Limb (tissue), 2 donors: ENCODE results near the gene SLC15A2.
"Not testable (repeated sequence)": the region's sequence is repeated elsewhere in the genome, so short reads cannot be mapped to it uniquely, and the experiment has no call there.

ENCODE experiments used
- DNase-seq, 2 donors: peaks; one replicate each; pipeline ENCODE4 v3.0.0-alpha.2; 2016; ENCODE audit errors: extremely low spot score in 2 of 2

Gene SLC15A2

GRCh38 chr3:121918779-121919483 lies 24.7 kb downstream of the SLC15A2 start:
- DNase-seq, result no peak

- no peak for DNase-seq
These were observed 30.5 kb downstream of the SLC15A2 start for GRCh38 chr3:121924734-121925133.

DNA sequence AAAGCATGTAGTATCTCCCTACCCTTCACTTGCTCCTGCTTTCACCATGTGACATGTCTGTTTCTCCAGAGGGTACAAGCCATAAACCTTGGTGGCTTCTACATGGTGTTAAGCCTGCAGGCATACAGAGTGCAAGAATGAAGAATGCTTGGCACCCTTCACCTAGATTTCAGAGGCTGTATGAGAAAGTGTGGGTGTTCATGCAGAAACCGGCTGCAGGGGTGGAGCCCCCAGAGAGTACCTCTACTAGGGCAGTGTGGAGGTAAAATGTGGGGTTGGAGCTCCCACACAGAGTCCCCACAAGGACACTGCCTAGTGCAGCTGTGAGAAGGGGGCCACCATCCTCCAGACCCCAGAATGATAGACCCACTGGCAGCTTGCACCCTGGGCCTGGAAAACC lies 32.2 kb downstream of the SLC15A2 start:
- DNase-seq, result no peak

DNA sequence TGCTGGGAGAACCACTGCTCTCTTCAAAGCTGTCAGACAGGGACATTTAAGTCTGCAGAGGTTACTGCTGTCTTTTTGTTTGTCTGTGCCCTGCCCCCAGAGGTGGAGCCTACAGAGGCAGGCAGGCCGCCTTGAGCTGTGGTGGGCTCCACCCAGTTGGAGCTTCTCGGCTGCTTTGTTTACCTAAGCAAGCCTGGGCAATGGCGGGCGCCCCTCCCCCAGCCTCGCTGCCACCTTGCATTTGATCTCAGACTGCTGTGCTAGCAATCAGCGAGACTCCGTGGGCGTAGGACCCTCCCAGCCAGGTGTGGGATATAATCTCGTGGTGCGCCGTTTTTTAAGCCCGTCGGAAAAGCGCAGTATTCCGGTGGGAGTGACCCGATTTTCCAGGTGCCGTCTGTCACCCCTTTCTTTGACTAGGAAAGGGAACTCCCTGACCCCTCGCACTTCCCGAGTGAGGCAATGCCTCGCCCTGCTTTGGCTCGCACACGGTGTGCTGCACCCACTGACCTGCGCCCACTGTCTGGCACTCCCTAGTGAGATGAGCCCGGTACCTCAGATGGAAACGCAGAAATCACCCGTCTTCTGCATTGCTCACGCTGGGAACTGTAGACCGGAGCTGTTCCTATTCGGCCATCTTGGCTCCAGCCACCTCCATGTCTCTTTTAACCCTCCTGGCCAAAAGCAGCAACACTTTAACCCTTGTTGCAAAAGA lies 44.1 kb downstream of the SLC15A2 start:
- not testable (repeated sequence) for DNase-seq

GRCh38 chr3:121941592-121941991 lies 47.4 kb downstream of the SLC15A2 start:
- no peak for DNase-seq

- no peak for DNase-seq
These were observed 48.0 kb downstream of the SLC15A2 start for GRCh38 chr3:121942116-121942786.

DNA sequence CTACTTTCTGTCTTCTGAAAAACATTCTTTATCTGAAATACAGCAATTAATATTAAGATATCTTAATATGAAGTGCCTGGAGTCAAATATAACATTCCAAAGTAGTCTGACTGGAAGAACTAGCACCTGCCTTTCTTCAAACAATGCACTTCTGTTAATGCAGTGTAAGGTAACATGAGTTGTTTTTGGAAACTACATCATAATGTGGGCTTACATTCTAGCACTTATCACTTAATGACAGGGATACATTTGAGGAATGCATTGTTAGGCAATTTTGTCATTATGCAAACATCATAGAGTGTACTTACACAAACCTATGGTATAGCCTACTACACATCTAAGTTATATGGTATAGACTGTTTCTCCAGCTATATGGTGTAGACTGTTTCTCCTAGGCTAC lies 49.2 kb downstream of the SLC15A2 start:
- DNase-seq, result no peak

- no peak for DNase-seq
These were observed 54.4 kb downstream of the SLC15A2 start for GRCh38 chr3:121948641-121949040.

- no peak for DNase-seq
These were observed 57.2 kb downstream of the SLC15A2 start for GRCh38 chr3:121951291-121951919.

- DNase-seq, result no peak
These were observed 62.2 kb downstream of the SLC15A2 start for GRCh38 chr3:121956363-121956762.

GRCh38 chr3:121957674-121958415 lies 63.6 kb downstream of the SLC15A2 start:
- no peak for DNase-seq

DNA sequence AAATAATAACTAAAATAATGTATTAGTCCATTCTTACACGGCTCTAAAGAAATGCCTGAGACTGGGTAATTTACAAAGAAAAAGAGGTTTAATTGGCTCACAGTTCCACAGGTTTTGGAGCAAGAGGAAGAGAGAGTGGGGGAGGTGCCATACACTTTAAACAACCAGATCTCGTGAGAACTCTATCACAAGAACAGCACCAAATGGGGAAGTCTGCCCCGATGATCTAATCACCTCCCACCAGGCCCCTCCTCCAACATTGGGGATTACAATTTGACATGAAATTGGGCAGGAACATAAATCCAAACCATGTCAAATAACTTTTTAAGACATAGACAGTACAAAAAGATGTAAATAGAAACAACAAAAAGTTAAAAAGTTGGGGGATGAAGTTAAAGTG lies 64.6 kb downstream of the SLC15A2 start:
- DNase-seq, result no peak

DNA sequence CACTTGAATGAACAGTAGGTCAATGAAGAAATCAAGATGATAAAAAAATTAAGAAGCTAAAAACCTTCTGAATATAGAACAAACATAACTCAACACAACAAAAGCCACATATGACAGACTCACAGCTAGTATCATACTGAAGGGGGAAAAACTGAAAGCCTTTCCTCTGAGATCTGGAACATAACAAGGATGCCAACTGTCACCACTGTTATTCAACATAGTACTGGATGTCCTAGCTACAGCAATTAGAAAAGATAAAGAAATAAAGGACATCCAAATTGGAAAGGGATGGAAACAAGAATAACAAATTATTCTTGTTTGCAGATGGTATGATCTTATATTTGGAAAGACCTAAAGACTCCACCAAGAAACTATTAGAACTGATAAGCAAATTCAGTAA lies 67.1 kb downstream of the SLC15A2 start:
- no peak for DNase-seq

- DNase-seq, result no peak
These were observed 68.2 kb downstream of the SLC15A2 start for GRCh38 chr3:121962443-121962842.

- DNase-seq, result no peak
These were observed 69.4 kb downstream of the SLC15A2 start for GRCh38 chr3:121963608-121964007.

- no peak for DNase-seq
These were observed 75.4 kb downstream of the SLC15A2 start for GRCh38 chr3:121969631-121970030.

GRCh38 chr3:121970047-121970446 lies 75.8 kb downstream of the SLC15A2 start:
- DNase-seq, result no peak

DNA sequence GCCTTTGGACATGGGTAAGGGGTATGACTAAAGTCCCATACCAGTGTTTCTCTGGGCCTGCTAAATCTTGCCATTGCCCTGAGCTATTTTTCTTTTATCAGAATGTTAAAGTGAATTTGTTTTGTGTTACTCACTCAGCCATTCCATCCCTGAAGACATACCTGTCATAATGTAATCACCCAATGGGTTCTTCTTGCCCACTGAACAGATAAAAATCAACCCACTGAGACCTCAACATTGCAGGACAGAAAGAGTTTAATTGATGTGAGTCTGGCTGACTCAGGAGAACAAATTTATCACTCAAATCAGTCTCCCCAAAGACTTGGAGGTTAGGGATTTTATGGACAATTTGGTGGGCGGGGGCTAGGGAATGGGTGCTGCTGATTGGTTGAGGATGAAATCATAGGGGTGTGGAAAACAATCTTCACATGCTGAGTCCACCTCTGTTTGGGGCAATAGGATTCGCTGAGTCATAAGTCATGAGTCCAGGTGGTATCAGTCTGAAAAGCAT lies 80.5 kb downstream of the SLC15A2 start:
- no peak for DNase-seq

GRCh38 chr3:121975702-121976302 lies 81.6 kb downstream of the SLC15A2 start:
- DNase-seq, result no peak

DNA sequence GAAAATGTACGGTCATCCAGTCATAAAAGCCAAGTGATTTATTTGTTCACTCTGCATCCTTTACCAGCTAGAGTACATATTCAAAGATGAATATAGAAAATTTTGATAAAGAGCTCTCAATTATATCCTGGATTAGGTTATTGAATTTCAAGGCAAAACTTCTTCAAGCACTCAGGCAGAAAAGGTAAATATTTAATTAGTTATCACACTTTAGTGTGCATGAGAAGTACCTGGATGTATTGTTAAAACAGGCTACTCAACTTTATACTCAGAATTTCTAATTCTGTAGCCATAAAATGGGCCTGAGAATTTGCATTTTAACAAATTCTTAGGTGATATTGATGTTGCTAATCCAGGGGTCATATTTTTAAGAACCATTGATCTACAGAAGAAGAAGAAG lies 82.5 kb downstream of the SLC15A2 start:
- no peak for DNase-seq

DNA sequence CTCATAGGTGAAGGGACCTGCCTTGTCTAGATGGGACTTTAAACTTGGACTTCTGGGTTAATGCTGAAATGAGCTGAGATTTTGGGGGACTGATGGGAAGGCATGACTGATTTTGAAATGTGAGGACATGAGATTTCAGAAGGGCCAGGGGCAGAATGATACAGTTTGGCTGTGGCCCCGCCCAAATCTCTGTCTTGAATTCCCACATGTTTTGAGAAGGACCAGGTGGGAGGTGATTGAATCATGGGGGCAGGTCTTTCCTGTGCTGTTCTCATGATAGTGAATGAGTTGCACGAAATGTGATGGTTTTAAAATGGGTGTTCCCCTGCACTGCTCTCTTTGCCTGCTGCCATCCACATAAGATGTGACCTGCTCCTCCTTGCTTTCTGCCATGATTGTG lies 85.0 kb downstream of the SLC15A2 start:
- no peak for DNase-seq
